B cell (primary cell): ENCODE measurements around the gene RSRC2. TPM values are rescaled to one million over a fixed set of nuclear protein-coding genes. Genes with fewer than 3 reads are reported as not detected.

Source experiments
- ATAC-seq: fragments of 200-7000 bp; cut with Tn5 transposase; one replicate; pipeline ENCODE4 v1.10.0; 2021; ENCODE audit warnings: low read depth, mild to moderate bottlenecking, moderate number of reproducible peaks, moderate library complexity
- CTCF ChIA-PET: fragments of 350-600 bp; sonication (Branson Sonifier 250); formaldehyde crosslinking; loops from one replicate; lab custom pipeline; 2021; ENCODE audit warnings: antibody characterized with exemption, inconsistent platforms; lab: Charles Lee
- POLR2A ChIA-PET: fragments of 350-600 bp; sonication (Branson Sonifier 250); formaldehyde crosslinking; loops from one replicate; lab custom pipeline; 2021; ENCODE audit warnings: antibody characterized with exemption; lab: Charles Lee
- DNase-seq: peaks from one replicate; pipeline ENCODE4 v3.0.0; 2013
- H2AFZ ChIP-seq: 2 replicates; pipeline ENCODE4 v1.6.1; 2012; ENCODE audit warnings: mild to moderate bottlenecking, low read depth, low read length; ENCODE audit not compliant: insufficient read depth, poor library complexity, severe bottlenecking
- H3K27ac ChIP-seq, 2 donors: 1 replicate in 1 of 2; 2 replicates in 1 of 2; pipeline ENCODE4 v1.5.1; 2012 to 2013; ENCODE audit warnings: low read length in 2 of 2, mild to moderate bottlenecking in 2 of 2, moderate library complexity in 1 of 2
- H3K27me3 ChIP-seq, 4 experiments: fragments of 200-600 bp in 1 of 4; sonication (generic) in 1 of 4; replicated peaks in 1 of 4; 1 replicate in 2 of 4; 2 replicates in 2 of 4; pipeline versions ENCODE4 v1.6.1 to v1.7.0; 2013 to 2016; ENCODE audit warnings: low read length in 3 of 4, mild to moderate bottlenecking in 2 of 4, mixed read lengths in 1 of 4, moderate library complexity in 1 of 4; ENCODE audit not compliant: insufficient read depth in 4 of 4, control insufficient read depth in 3 of 4; ENCODE audit errors: control extremely low read depth in 1 of 4
- H3K36me3 ChIP-seq, 2 experiments: replicated peaks in 1 of 2; 1 replicate in 1 of 2; 2 replicates in 1 of 2; pipeline versions ENCODE4 v1.6.1 to v1.7.1; 2013; ENCODE audit warnings: low read length in 1 of 2; ENCODE audit not compliant: insufficient read depth in 2 of 2, control insufficient read depth in 1 of 2; ENCODE audit errors: control extremely low read depth in 1 of 2, extremely low read depth in 1 of 2
- H3K4me1 ChIP-seq, 2 donors: fragments of 200-600 bp in 1 of 2; sonication (generic) in 1 of 2; 1 replicate in 1 of 2; 2 replicates in 1 of 2; pipeline versions ENCODE4 v1.5.1 to v1.6.1; 2013 to 2017; ENCODE audit warnings: low read length in 2 of 2; ENCODE audit not compliant: control insufficient read depth in 2 of 2, insufficient read depth in 2 of 2
- H3K4me2 ChIP-seq: replicated peaks from 2 replicates; pipeline ENCODE3; 2012; ENCODE audit warnings: mild to moderate bottlenecking, low read depth, low read length; ENCODE audit not compliant: poor library complexity, severe bottlenecking
- H3K4me3 ChIP-seq, 5 experiments: fragments of 200-600 bp in 1 of 5; sonication (generic) in 1 of 5; 1 replicate in 3 of 5; 2 replicates in 2 of 5; pipeline versions ENCODE4 v1.5.1 to v1.7.0; 2011 to 2016; ENCODE audit warnings: low read length in 4 of 5, mild to moderate bottlenecking in 4 of 5, low read depth in 2 of 5, control low read depth in 1 of 5, moderate library complexity in 1 of 5; ENCODE audit not compliant: insufficient read depth in 1 of 5; ENCODE audit errors: control extremely low read depth in 1 of 5, extremely low read depth in 1 of 5
- H3K79me2 ChIP-seq: fragments of 200-600 bp; sonication (generic); one replicate; pipeline ENCODE4 v1.6.0; 2016; ENCODE audit warnings: low read length; ENCODE audit not compliant: control insufficient read depth, insufficient read depth
- H3K9ac ChIP-seq: fragments of 200-600 bp; sonication (generic); 2 replicates; pipeline ENCODE4 v1.6.1; 2017; ENCODE audit warnings: mild to moderate bottlenecking, low read length, moderate library complexity
- H3K9me3 ChIP-seq, 3 donors: one replicate each; pipeline versions ENCODE4 v1.6.1 to v1.7.1; 2013; ENCODE audit warnings: low read length in 2 of 3; ENCODE audit not compliant: control insufficient read depth in 2 of 3, insufficient read depth in 1 of 3; ENCODE audit errors: control extremely low read depth in 1 of 3
- H4K20me1 ChIP-seq: 2 replicates; pipeline ENCODE4 v1.6.0; 2012; ENCODE audit warnings: mild to moderate bottlenecking, low read length; ENCODE audit not compliant: insufficient read depth, control insufficient read depth, poor library complexity, severe bottlenecking
- H3K27ac Mint-ChIP-seq: one replicate; pipeline ENCODE4 v1.8.0; 2021; ENCODE audit warnings: mixed read lengths
- H3K27me3 Mint-ChIP-seq: one replicate; pipeline ENCODE4 v1.8.0; 2021; ENCODE audit warnings: mixed read lengths
- H3K4me1 Mint-ChIP-seq: one replicate; pipeline ENCODE4 v1.8.0; 2021; ENCODE audit warnings: mixed read lengths
- H3K4me3 Mint-ChIP-seq: one replicate; pipeline ENCODE4 v1.8.0; 2021; ENCODE audit warnings: mixed read lengths
- H3K9me3 Mint-ChIP-seq: one replicate; pipeline ENCODE4 v1.8.0; 2022; ENCODE audit warnings: mixed read lengths; ENCODE audit not compliant: insufficient read depth
- EZH2 ChIP-seq: IDR thresholded peaks from 2 replicates; pipeline ENCODE4 v1.6.1; 2012; ENCODE audit warnings: borderline replicate concordance, low read depth, mild to moderate bottlenecking, moderate library complexity, low read length; ENCODE audit not compliant: insufficient read depth, poor library complexity, severe bottlenecking
- WGBS: methylation state at CpG from one replicate; pipeline ENCODE4 v1.1.5; 2013; ENCODE audit warnings: missing lambda C conversion rate; ENCODE audit not compliant: insufficient coverage; 5-methylcytosine and 5-hydroxymethylcytosine counted together
- intact Hi-C: fragments of 100-400 bp; cut with micrococcal nuclease; formaldehyde crosslinking; loops from one replicate; pipeline ENCODE4 v1.10.0; 2022
- polyA plus RNA-seq: library from polyadenylated mRNA; depleted of rRNA; stranded (reverse); fragments of >200 nt; gene quantifications from 2 replicates; pipeline ENCODE4 v1.2.3, GENCODE V29; 2012
- total RNA-seq, 2 donors: library from RNA; stranded (reverse); fragments of 120-200 nt in 1 of 2; gene quantifications; 1 replicate in 1 of 2; 2 replicates in 1 of 2; pipeline versions ENCODE4 v1.2.3 to v1.2.4, GENCODE V29; 2013 to 2022
- TF ChIP-seq, protein P1 (sequence below): fragments of 200-600 bp; IDR thresholded peaks from one replicate; pipeline ENCODE4 v1.8.0; 2022; ENCODE audit warnings: antibody characterized with exemption, mild to moderate bottlenecking

RSRC2 gene
- total and polyA plus RNA-seq, 2 donors (not counting 1 experiment from before 2014, with no cell fraction given), result 56.2 to 151 TPM

DNA sequence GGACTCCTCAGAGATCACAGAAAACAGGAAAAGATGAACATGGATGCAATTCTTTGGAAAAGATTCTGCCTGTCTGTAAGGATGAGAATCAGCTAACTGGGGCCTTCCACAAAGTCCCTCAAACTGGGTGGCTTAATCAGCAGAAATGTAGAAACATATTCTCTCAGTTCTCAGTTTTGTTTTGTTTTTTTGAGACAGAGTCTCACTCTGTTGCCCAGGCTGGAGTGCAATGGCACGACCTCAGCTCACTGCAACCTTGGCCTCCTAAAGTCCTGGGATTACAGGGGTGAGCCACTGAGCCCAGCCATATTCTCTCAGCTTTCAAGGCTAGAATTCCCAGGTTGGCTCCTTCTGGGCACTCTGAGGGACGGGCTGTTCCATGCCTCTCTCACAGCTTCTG lies 66.1 kb downstream of the RSRC2 start:
- H3K4me1 ChIP-seq, result no peaks in the 10 kb centered on the region
- TF ChIP-seq, protein P1, sequence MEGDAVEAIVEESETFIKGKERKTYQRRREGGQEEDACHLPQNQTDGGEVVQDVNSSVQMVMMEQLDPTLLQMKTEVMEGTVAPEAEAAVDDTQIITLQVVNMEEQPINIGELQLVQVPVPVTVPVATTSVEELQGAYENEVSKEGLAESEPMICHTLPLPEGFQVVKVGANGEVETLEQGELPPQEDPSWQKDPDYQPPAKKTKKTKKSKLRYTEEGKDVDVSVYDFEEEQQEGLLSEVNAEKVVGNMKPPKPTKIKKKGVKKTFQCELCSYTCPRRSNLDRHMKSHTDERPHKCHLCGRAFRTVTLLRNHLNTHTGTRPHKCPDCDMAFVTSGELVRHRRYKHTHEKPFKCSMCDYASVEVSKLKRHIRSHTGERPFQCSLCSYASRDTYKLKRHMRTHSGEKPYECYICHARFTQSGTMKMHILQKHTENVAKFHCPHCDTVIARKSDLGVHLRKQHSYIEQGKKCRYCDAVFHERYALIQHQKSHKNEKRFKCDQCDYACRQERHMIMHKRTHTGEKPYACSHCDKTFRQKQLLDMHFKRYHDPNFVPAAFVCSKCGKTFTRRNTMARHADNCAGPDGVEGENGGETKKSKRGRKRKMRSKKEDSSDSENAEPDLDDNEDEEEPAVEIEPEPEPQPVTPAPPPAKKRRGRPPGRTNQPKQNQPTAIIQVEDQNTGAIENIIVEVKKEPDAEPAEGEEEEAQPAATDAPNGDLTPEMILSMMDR, result no peak
- TF ChIP-seq EZH2, result no peak
- H3K9me3 Mint-ChIP-seq, result no peaks in the 10 kb centered on the region
- H3K9ac ChIP-seq, result no peak overlapping the region
- no peaks in the 10 kb centered on the region for H4K20me1 ChIP-seq
- no peak overlapping the region for H2AFZ ChIP-seq
- no peaks in the 10 kb centered on the region for H3K27me3 Mint-ChIP-seq
- H3K27ac Mint-ChIP-seq, result no peak overlapping the region
- no peaks in the 10 kb centered on the region for H3K9me3 ChIP-seq
- ATAC-seq (no peak), DNase-seq (no peak)
- intact Hi-C loops, result no loop called here
- H3K36me3 ChIP-seq, result no peaks in the 10 kb centered on the region
- no peak overlapping the region for H3K4me2 ChIP-seq
- 87% methylated on average over 2 of the region's 2 CpGs for WGBS
- H3K27ac ChIP-seq, result no peak overlapping the region
- CTCF ChIA-PET, result interaction anchor here (0.6 to 2.1 kb wide), 4 partner anchors 11 to 1376 kb away, joined by 3 to 6 read pairs (median 4); no protein-coding TSS in a partner anchor
- no peaks in the 10 kb centered on the region for H3K79me2 ChIP-seq
- peaks cover 3% of the 10 kb centered on the region for H3K4me1 Mint-ChIP-seq
- H3K4me3 Mint-ChIP-seq, result no peak overlapping the region
- POLR2A ChIA-PET, result interaction anchor here (0.6 kb wide), 1 partner anchor 11 kb away, joined by 3 read pairs; no protein-coding TSS in a partner anchor
- H3K4me3 ChIP-seq, result no peak overlapping the region
- H3K27me3 ChIP-seq, result no peaks in the 10 kb centered on the region

DNA sequence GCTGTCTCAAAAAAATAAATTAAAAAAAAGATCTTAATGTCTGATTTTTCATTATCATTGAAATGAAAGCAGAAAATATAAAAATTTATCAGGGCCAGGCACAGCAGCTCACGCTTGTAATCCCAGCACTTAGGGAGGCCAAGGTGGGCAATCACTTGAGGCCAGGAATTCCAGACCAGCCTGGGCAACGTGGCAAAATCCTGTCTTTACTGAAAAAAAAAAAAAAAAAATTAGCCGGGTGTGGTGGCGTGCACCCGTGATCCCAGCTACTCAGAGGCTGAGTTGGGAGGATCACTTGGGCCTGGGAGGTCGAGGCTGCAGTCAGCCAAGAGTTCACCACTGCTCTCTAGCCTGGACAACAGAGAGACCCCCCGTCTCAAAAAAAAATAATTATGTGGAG lies 66.7 kb downstream of the RSRC2 start:
- no peak overlapping the region for H3K27ac ChIP-seq
- H4K20me1 ChIP-seq, result no peaks in the 10 kb centered on the region
- WGBS, result 87% methylated on average over 3 of the region's 7 CpGs
- H3K4me2 ChIP-seq, result no peak overlapping the region
- ATAC-seq (no peak), DNase-seq (no peak)
- Mint-ChIP-seq H3K4me3 (no peak overlapping the region), H3K9me3 (no peaks in the 10 kb centered on the region), H3K4me1 (peaks cover 3% of the 10 kb centered on the region), H3K27me3 (no peaks in the 10 kb centered on the region), H3K27ac (no peak overlapping the region)
- no peaks in the 10 kb centered on the region for H3K9me3 ChIP-seq
- ChIA-PET POLR2A (interaction anchor here (0.6 kb wide), 1 partner anchor 12 kb away, joined by 3 read pairs; no protein-coding TSS in a partner anchor), CTCF (interaction anchor here (0.6 to 2.1 kb wide), 3 partner anchors 12 to 1377 kb away, joined by 3 to 6 read pairs (median 5); no protein-coding TSS in a partner anchor)
- no peaks in the 10 kb centered on the region for H3K79me2 ChIP-seq
- no peaks in the 10 kb centered on the region for H3K4me1 ChIP-seq
- no peak overlapping the region for H3K4me3 ChIP-seq
- intact Hi-C loops, result no loop called here
- H3K27me3 ChIP-seq, result no peaks in the 10 kb centered on the region
- H3K36me3 ChIP-seq, result no peaks in the 10 kb centered on the region
- H3K9ac ChIP-seq, result no peak overlapping the region
- no peak overlapping the region for H2AFZ ChIP-seq
- TF ChIP-seq, protein P1, result no peak
- no peak for TF ChIP-seq EZH2
